K562 (cell line): ENCODE results near the gene RPTOR. TPM values are rescaled to one million over a fixed set of nuclear protein-coding genes. Genes with fewer than 3 reads are reported as not detected.

Source experiments
- ATAC-seq: fragments of 200-7000 bp; cut with Tn5 transposase; 3 replicates; pipeline ENCODE4 v1.9.1; 2020; ENCODE audit warnings: moderate library complexity
- BruUV-seq: library from RNA; stranded (reverse); fragments of 400-500 nt; replicated peaks from 2 replicates; lab custom pipeline; 2021; lab: Mats Ljungman, UMichigan
- CTCF ChIA-PET: fragments of 300-600 bp; formaldehyde crosslinking; extraction: SDS; loops from one replicate; lab custom pipeline; 2021; ENCODE audit warnings: low intra/inter-chr PET ratio; lab: Yijun Ruan, JAX
- POLR2A ChIA-PET: fragments of 300-600, 350-650 bp; sonication (Branson Sonifier 250); formaldehyde crosslinking; extraction: SDS; loops from one replicate; lab custom pipeline; 2021; ENCODE audit warnings: antibody characterized with exemption, inconsistent platforms; lab: Yijun Ruan, JAX
- DNase-seq, 4 experiments: peaks; one replicate each; pipeline versions ENCODE4 v3.0.0 to v3.0.0-alpha.2; 2011 to 2018; ENCODE audit warnings: low spot score in 3 of 4, mixed read lengths in 3 of 4; ENCODE audit errors: extremely low read depth in 1 of 4
- FAIRE-seq: peaks from 2 replicates; lab custom pipeline; 2011; peaks lifted over from hg19 to GRCh38; lab: Jason Lieb, UNC
- H2AFZ ChIP-seq: 2 replicates; pipeline ENCODE4 v1.6.0; 2011; ENCODE audit warnings: low read depth, low read length, control low read depth, inconsistent platforms
- H3K27ac ChIP-seq: fragments of 200-600 bp; 3 replicates; pipeline ENCODE4 v1.8.0; 2011; ENCODE audit warnings: low read depth, mild to moderate bottlenecking, control low read depth, inconsistent platforms, low read length, moderate library complexity, mixed read lengths; ENCODE audit errors: extremely low read depth
- H3K27me3 ChIP-seq, 2 experiments: fragments of 300-600 bp in 1 of 2; 2 replicates in 1 of 2; 3 replicates in 1 of 2; pipeline versions ENCODE4 v1.6.0 to v1.8.0; 2011; ENCODE audit warnings: inconsistent platforms in 2 of 2, low read length in 2 of 2, mild to moderate bottlenecking in 1 of 2, mixed read lengths in 1 of 2, moderate library complexity in 1 of 2; ENCODE audit not compliant: control insufficient read depth in 2 of 2, insufficient read depth in 2 of 2
- H3K36me3 ChIP-seq: fragments of 300-600 bp; 3 replicates; pipeline ENCODE4 v1.8.0; 2011; ENCODE audit warnings: mild to moderate bottlenecking, low read length, inconsistent platforms; ENCODE audit not compliant: control insufficient read depth, insufficient read depth
- H3K4me1 ChIP-seq, 2 experiments: fragments of 200-600 bp in 1 of 2; replicated peaks in 1 of 2; 2 replicates in 1 of 2; 3 replicates in 1 of 2; pipeline versions ENCODE4 v1.5.1 to v1.8.0; 2011; ENCODE audit warnings: inconsistent platforms in 2 of 2, low read length in 2 of 2, mild to moderate bottlenecking in 1 of 2, mixed read lengths in 1 of 2, moderate library complexity in 1 of 2; ENCODE audit not compliant: control insufficient read depth in 2 of 2, insufficient read depth in 2 of 2
- H3K4me2 ChIP-seq: 2 replicates; pipeline ENCODE4 v1.6.1; 2011; ENCODE audit warnings: low read length, control low read depth, inconsistent platforms, mixed read lengths; ENCODE audit not compliant: insufficient read depth
- H3K4me3 ChIP-seq: fragments of 200-600 bp; sonication (generic), shearing (Covaris generic); 2 replicates; pipeline ENCODE4 v1.5.1; 2016; ENCODE audit warnings: control low read depth, inconsistent platforms
- H3K79me2 ChIP-seq: fragments of 200-600 bp; 3 replicates; pipeline ENCODE4 v1.8.0; 2011; ENCODE audit warnings: low read length, inconsistent platforms; ENCODE audit not compliant: control insufficient read depth, insufficient read depth
- H3K9ac ChIP-seq, 2 experiments: 2 replicates each; pipeline versions ENCODE4 v1.6.0 to v1.6.1; 2011; ENCODE audit warnings: low read depth in 2 of 2, low read length in 2 of 2, control low read depth in 1 of 2, inconsistent platforms in 1 of 2, mild to moderate bottlenecking in 1 of 2, mixed read lengths in 1 of 2; ENCODE audit not compliant: insufficient read depth in 1 of 2
- H3K9me1 ChIP-seq: one replicate; pipeline ENCODE4 v1.6.0; 2011; ENCODE audit warnings: inconsistent platforms, mild to moderate bottlenecking, low read length, moderate library complexity; ENCODE audit not compliant: control insufficient read depth, insufficient read depth
- H3K9me3 ChIP-seq: replicated peaks from 2 replicates; pipeline ENCODE4 v1.5.1; 2011; ENCODE audit warnings: low read depth, low read length, inconsistent platforms; ENCODE audit not compliant: control insufficient read depth, insufficient read depth
- H4K20me1 ChIP-seq: replicated peaks from 2 replicates; pipeline ENCODE4 v1.6.1; 2011; ENCODE audit warnings: low read length, inconsistent platforms, mixed read lengths; ENCODE audit not compliant: control insufficient read depth, insufficient read depth
- CBFA2T3 ChIP-seq: fragments of 450-650 bp; IDR thresholded peaks from 2 replicates; pipeline ENCODE4 v1.6.1; 2017
- CC2D1A ChIP-seq: fragments of 450-650 bp; IDR thresholded peaks from 2 replicates; pipeline ENCODE4 v1.6.1; 2017; ENCODE audit warnings: mild to moderate bottlenecking
- EGR1 ChIP-seq: fragments of 450-650 bp; conservative IDR thresholded peaks from 2 replicates; pipeline ENCODE4 v1.6.1; 2017; ENCODE audit warnings: mild to moderate bottlenecking
- GABPA ChIP-seq: fragments of 200-800 bp; sonication (Bioruptor generic); conservative IDR thresholded peaks from 2 replicates; pipeline ENCODE4 v1.6.1; 2016; ENCODE audit warnings: low read depth, missing genetic modification characterization, missing compliant biosample characterization
- LCOR ChIP-seq: sonication (generic); formaldehyde crosslinking; IDR thresholded peaks from 2 replicates; pipeline ENCODE4 v1.8.0; 2022; ENCODE audit warnings: mild to moderate bottlenecking, missing genetic modification reagents
- PHTF2 ChIP-seq: fragments of 250-450 bp; sonication (Bioruptor Pico); IDR thresholded peaks from 2 replicates; pipeline ENCODE4 v1.5.0; 2021; ENCODE audit warnings: mild to moderate bottlenecking
- SP1 ChIP-seq: sonication (generic); formaldehyde crosslinking; IDR thresholded peaks from 2 replicates; pipeline ENCODE4 v1.8.1; 2022; ENCODE audit warnings: mild to moderate bottlenecking, missing genetic modification reagents
- STAT5B ChIP-seq: fragments of 250-450 bp; sonication (Bioruptor Pico); IDR thresholded peaks from 2 replicates; pipeline ENCODE4 v1.8.0; 2021; ENCODE audit warnings: mild to moderate bottlenecking, inconsistent platforms
- ZFP30 ChIP-seq: fragments of 250-450 bp; sonication (Bioruptor Pico); IDR thresholded peaks from 2 replicates; pipeline ENCODE4 v1.8.0; 2022; ENCODE audit warnings: moderate library complexity, mild to moderate bottlenecking, inconsistent platforms, borderline replicate concordance
- ZNF23 ChIP-seq: fragments of 250-450 bp; sonication (Bioruptor Pico); IDR thresholded peaks from 2 replicates; pipeline ENCODE4 v1.4.0; 2020; ENCODE audit warnings: mild to moderate bottlenecking
- ZNF398 ChIP-seq: fragments of 250-450 bp; sonication (Bioruptor Pico); IDR thresholded peaks from 2 replicates; pipeline ENCODE4 v1.8.0; 2021; ENCODE audit warnings: moderate library complexity, mild to moderate bottlenecking, inconsistent platforms
- WGBS: fragments of 100-300 bp; shearing (Covaris generic); methylation state at CpG from one replicate; pipeline ENCODE4 v1.1.6; 2016; ENCODE audit warnings: low coverage, mixed read lengths; ENCODE audit not compliant: insufficient coverage; ENCODE audit errors: missing lambda C conversion rate; 5-methylcytosine and 5-hydroxymethylcytosine counted together
- in situ Hi-C: fragments of 300-500 bp; cut with MboI; formaldehyde crosslinking; loops from 4 replicates; pipeline ENCODE4 v1.15.0; 2018; ENCODE audit warnings: inconsistent platforms, mixed read lengths
- intact Hi-C: fragments of 100-400 bp; cut with micrococcal nuclease; formaldehyde crosslinking; loops from 2 replicates; pipeline ENCODE4 v1.14.2; 2022
- polyA plus RNA-seq, 8 experiments: library from polyadenylated mRNA; depleted of rRNA in 4 of 8; stranded (reverse) in 5 of 8; unstranded in 3 of 8; fragments of >200 nt; fragmentation: Nextera tagmentation in 2 of 8; fragmentation: Illumina TruSeq in 1 of 8; extraction: Ambion mirVana in 2 of 8; extraction: Trizol in 1 of 8; gene quantifications; 2 replicates each; pipeline versions ENCODE4 v1.2.1 to v1.2.3, GENCODE V29; 2011 to 2014; ENCODE audit warnings: inconsistent platforms in 1 of 8, missing spikeins in 1 of 8
- total RNA-seq, 7 experiments: library from RNA; depleted of rRNA in 6 of 7; stranded (reverse); fragments of >200 nt in 6 of 7; fragmentation: Illumina TruSeq in 2 of 7; extraction: Trizol in 2 of 7; gene quantifications; 2 replicates each; pipeline versions ENCODE4 v1.2.1 to v1.2.3, GENCODE V29; 2011 to 2021; ENCODE audit warnings: low replicate concordance in 1 of 7
- TF ChIP-seq, protein P1 (sequence below): sonication (generic); formaldehyde crosslinking; IDR thresholded peaks from 2 replicates; pipeline ENCODE4 v1.8.1; 2022; ENCODE audit warnings: missing genetic modification reagents
- TF ChIP-seq, protein P2 (sequence below): IDR thresholded peaks from 2 replicates; pipeline ENCODE4 v1.6.1; 2016; ENCODE audit warnings: missing genetic modification characterization, missing compliant biosample characterization
- TF ChIP-seq, protein P3 (sequence below): sonication (generic); formaldehyde crosslinking; IDR thresholded peaks from 2 replicates; pipeline ENCODE4 v1.8.1; 2023; ENCODE audit warnings: mild to moderate bottlenecking, missing genetic modification reagents

Gene RPTOR
- total and polyA plus RNA-seq, 9 of the 15 experiments (the other 6 are each of a cell fraction or from before 2014, with no cell fraction given), result 0.24 to 54.1 (median 10.2) TPM

- Histone ChIP-seq H2AFZ (no peak overlapping the region), H3K9me3 (no peaks in the 10 kb centered on the region), H3K27me3 (no peaks in the 10 kb centered on the region), H3K9ac (peak overlapping the region in 1 of 2 experiments; percentile 66; a peak in 2 of 4 replicates), H3K9me1 (no peaks in the 10 kb centered on the region), H3K36me3 (peaks cover 4% of the 10 kb centered on the region; the same call in 2 of the 3 replicates), H3K79me2 (no peaks in the 10 kb centered on the region; the same call in 2 of the 3 replicates), H3K4me3 (no peak overlapping the region), H3K4me2 (no peak overlapping the region), H3K4me1 (peaks cover 6 to 11% of the 10 kb centered on the region in 2 experiments; a peak in 2 of 5 replicates), H4K20me1 (no peaks in the 10 kb centered on the region; the same call in 1 of the 2 replicates), H3K27ac (no peak overlapping the region)
- DNase-seq (peak in 1 of 4 experiments; percentile 19), ATAC-seq (peak; percentile 66), FAIRE-seq (peak; percentile 73)
- POLR2A ChIA-PET, result interaction anchor here (0.6 to 2.1 kb wide), 3 partner anchors 9 to 831 kb away, joined by 3 to 8 read pairs (median 3); no protein-coding TSS in a partner anchor
- no TSS peak for BruUV-seq
- in situ Hi-C loops, result no loop called here
- no peak for TF ChIP-seq SP1
- TF ChIP-seq, protein P1, sequence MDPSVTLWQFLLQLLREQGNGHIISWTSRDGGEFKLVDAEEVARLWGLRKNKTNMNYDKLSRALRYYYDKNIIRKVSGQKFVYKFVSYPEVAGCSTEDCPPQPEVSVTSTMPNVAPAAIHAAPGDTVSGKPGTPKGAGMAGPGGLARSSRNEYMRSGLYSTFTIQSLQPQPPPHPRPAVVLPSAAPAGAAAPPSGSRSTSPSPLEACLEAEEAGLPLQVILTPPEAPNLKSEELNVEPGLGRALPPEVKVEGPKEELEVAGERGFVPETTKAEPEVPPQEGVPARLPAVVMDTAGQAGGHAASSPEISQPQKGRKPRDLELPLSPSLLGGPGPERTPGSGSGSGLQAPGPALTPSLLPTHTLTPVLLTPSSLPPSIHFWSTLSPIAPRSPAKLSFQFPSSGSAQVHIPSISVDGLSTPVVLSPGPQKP (CRISPR knock-in tag), result no peak
- no peak for TF ChIP-seq ZFP30 (CRISPR knock-in tag)
- TF ChIP-seq, protein P2, sequence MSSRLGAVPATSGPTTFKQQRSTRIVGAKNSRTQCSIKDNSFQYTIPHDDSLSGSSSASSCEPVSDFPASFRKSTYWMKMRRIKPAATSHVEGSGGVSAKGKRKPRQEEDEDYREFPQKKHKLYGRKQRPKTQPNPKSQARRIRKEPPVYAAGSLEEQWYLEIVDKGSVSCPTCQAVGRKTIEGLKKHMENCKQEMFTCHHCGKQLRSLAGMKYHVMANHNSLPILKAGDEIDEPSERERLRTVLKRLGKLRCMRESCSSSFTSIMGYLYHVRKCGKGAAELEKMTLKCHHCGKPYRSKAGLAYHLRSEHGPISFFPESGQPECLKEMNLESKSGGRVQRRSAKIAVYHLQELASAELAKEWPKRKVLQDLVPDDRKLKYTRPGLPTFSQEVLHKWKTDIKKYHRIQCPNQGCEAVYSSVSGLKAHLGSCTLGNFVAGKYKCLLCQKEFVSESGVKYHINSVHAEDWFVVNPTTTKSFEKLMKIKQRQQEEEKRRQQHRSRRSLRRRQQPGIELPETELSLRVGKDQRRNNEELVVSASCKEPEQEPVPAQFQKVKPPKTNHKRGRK (tag), result no peak
- no peak for TF ChIP-seq GABPA (tag)
- no peak for TF ChIP-seq CC2D1A
- no peak for TF ChIP-seq ZNF398 (CRISPR knock-in tag)
- TF ChIP-seq ZNF23 (CRISPR knock-in tag), result no peak
- TF ChIP-seq LCOR (CRISPR knock-in tag), result no peak
- TF ChIP-seq EGR1, result no peak
- TF ChIP-seq, protein P3, sequence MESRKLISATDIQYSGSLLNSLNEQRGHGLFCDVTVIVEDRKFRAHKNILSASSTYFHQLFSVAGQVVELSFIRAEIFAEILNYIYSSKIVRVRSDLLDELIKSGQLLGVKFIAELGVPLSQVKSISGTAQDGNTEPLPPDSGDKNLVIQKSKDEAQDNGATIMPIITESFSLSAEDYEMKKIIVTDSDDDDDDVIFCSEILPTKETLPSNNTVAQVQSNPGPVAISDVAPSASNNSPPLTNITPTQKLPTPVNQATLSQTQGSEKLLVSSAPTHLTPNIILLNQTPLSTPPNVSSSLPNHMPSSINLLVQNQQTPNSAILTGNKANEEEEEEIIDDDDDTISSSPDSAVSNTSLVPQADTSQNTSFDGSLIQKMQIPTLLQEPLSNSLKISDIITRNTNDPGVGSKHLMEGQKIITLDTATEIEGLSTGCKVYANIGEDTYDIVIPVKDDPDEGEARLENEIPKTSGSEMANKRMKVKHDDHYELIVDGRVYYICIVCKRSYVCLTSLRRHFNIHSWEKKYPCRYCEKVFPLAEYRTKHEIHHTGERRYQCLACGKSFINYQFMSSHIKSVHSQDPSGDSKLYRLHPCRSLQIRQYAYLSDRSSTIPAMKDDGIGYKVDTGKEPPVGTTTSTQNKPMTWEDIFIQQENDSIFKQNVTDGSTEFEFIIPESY (CRISPR knock-in tag), result 0 out of 2 replicates have a peak, but pooled peaks have one; percentile 26
- TF ChIP-seq PHTF2 (CRISPR knock-in tag), result no peak
- no peak for TF ChIP-seq STAT5B
- 0 out of 2 replicates have a peak, but pooled peaks have one; percentile 13 for TF ChIP-seq CBFA2T3
- intact Hi-C loops, result no loop called here
- CTCF ChIA-PET, result no interaction called here
- 52% methylated on average over 11 of the region's 14 CpGs for WGBS
These were observed 237.2 kb downstream of the RPTOR start for GRCh38 chr17:80781807-80782277.
